ENCODE measurements around the gene NUDT3. TPM values are rescaled to one million over a fixed set of nuclear protein-coding genes. Genes with fewer than 3 reads are reported as not detected.

Gene NUDT3
- total RNA-seq, 2 donors from 2014 or later: 22.8 to 24.7 TPM

- Histone ChIP-seq H3K4me3 (ENCODE audit: low read length) (no peak overlapping the region), H3K9ac (ENCODE audit: extremely low read depth, low read length, poor library complexity, severe bottlenecking) (no peak overlapping the region), H3K36me3 (ENCODE audit: control insufficient read depth, insufficient read depth, low read length) (peaks cover 55% of the 10 kb centered on the region), H3K4me1 (ENCODE audit: control insufficient read depth, insufficient read depth, low read length) (peaks cover 14% of the 10 kb centered on the region), H3K27me3 (ENCODE audit: control insufficient read depth, insufficient read depth, low read length, poor library complexity, severe bottlenecking) (no peaks in the 10 kb centered on the region), H3K27ac (ENCODE audit: low read depth, low read length) (peak overlapping the region; percentile 68), H3K9me3 (ENCODE audit: control insufficient read depth, low read length) (no peaks in the 10 kb centered on the region)
- H3K27ac Mint-ChIP-seq: peak overlapping the region; percentile 72
- H3K9me3 Mint-ChIP-seq: no peaks in the 10 kb centered on the region
- no peak overlapping the region for H3K4me3 Mint-ChIP-seq
- H3K36me3 Mint-ChIP-seq (ENCODE audit: low read depth): peaks cover 58% of the 10 kb centered on the region
- 86% methylated on average over 19 of the region's 19 CpGs; no CpG with 5 or more reads in 1 of the 2 experiments for WGBS, 2 experiments (ENCODE audit: insufficient coverage in 1 of 2, insufficient read length in 1 of 2)
- TF ChIP-seq CTCF (conservative IDR thresholded peaks at IDR 0.05): peak; percentile 60
- peak; percentile 74 for DNase-seq
- H3K4me1 Mint-ChIP-seq: peaks cover 22% of the 10 kb centered on the region
- H3K27me3 Mint-ChIP-seq (ENCODE audit: insufficient read depth): peaks cover under 1% of the 10 kb centered on the region
Measured at GRCh38 chr6:34243901-34244884, 148.3 kb downstream of the NUDT3 start.

DNA sequence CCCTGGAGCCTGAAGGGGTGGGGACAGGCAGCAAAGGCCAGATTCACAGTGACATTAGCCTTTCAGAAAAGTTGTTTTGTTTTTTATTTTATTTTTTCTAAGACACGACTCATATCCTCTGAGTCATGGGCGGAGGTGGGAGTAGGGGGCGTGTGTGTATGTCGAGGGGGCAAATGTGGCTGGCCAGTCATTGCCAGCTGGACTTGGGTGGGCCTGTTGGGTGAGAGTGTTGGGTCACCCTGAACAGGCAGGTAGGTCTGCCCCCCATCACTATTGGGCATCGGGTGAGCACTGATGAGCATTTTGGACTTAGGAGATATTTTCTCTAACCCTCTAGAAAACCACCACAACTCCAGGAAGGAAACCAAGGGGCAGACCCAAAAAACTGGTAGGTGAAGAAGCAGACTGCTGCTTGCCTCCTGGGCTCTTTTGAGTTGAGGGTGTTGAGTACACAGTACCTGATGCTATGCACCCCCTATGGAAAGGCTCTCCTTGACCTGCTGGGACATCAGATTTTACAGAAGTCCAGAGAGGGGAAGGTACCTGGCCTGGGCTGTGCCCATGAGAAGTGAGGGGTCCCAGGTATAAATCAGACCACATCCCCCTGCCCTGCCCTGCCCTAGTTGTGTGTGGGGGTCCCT is 149.2 kb downstream of the NUDT3 start:
- DNase-seq: no peak
- H3K9me3 ChIP-seq (ENCODE audit: control insufficient read depth, low read length): no peaks in the 10 kb centered on the region
- no peak overlapping the region for H3K27ac ChIP-seq (ENCODE audit: low read depth, low read length)
- 88 to 91% methylated on average over 3 to 5 of the region's 5 CpGs for WGBS, 2 experiments (ENCODE audit: insufficient coverage in 1 of 2, insufficient read length in 1 of 2)
- Mint-ChIP-seq H3K9me3 (no peaks in the 10 kb centered on the region), H3K36me3 (ENCODE audit: low read depth) (peaks cover 66% of the 10 kb centered on the region), H3K27ac (peak overlapping the region; percentile 72), H3K4me1 (peaks cover 26% of the 10 kb centered on the region), H3K27me3 (ENCODE audit: insufficient read depth) (no peaks in the 10 kb centered on the region), H3K4me3 (no peak overlapping the region)
- H3K36me3 ChIP-seq (ENCODE audit: control insufficient read depth, insufficient read depth, low read length): peaks cover 60% of the 10 kb centered on the region
- H3K27me3 ChIP-seq (ENCODE audit: control insufficient read depth, insufficient read depth, low read length, poor library complexity, severe bottlenecking): no peaks in the 10 kb centered on the region
- H3K4me1 ChIP-seq (ENCODE audit: control insufficient read depth, insufficient read depth, low read length): peaks cover 14% of the 10 kb centered on the region
- TF ChIP-seq CTCF (conservative IDR thresholded peaks at IDR 0.05): no peak
- no peak overlapping the region for H3K9ac ChIP-seq (ENCODE audit: extremely low read depth, low read length, poor library complexity, severe bottlenecking)
- H3K4me3 ChIP-seq (ENCODE audit: low read length): no peak overlapping the region

DNA sequence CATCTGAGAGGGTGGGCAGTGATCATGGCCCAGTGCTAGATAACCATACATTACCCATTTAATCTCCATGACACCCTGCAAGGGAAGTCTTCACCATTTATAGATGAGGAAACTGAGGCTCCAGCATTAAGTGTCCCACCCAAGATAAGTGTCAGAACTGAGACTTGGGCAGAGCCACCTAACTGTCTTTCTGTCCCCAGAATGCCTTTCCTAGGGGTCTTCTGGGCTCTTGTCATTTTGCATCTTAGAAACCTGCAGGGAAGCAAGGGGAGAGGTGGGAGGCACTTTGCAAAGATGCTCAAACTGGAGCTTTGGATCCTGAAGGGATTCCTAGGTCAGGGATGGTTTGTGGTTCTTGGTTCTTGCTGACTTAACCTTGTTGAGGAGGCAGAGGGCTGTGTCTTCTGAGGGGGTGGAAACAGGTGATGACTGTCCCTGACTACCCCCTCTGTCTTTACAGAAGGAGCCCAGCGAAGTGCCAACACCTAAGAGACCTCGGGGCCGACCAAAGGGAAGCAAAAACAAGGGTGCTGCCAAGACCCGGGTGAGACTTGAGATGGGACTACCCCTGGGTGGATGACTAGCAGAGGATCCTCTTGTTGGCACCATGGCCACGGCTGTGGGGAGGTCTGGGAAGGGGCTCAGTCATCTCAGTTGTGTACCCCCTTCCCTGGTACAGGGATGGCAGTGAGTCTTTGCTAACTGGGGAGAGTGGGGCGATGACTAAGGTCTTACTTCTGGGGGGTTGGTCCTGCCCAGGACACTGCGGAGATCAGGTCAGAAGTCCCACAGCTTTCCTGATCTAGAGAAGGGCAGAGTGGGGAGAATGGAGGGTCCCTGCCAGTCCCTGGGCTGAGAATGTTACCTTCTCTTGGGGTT is 150.0 kb downstream of the NUDT3 start:
- Histone ChIP-seq H3K27me3 (ENCODE audit: control insufficient read depth, insufficient read depth, low read length, poor library complexity, severe bottlenecking) (no peaks in the 10 kb centered on the region), H3K36me3 (ENCODE audit: control insufficient read depth, insufficient read depth, low read length) (peaks cover 60% of the 10 kb centered on the region), H3K27ac (ENCODE audit: low read depth, low read length) (no peak overlapping the region), H3K9ac (ENCODE audit: extremely low read depth, low read length, poor library complexity, severe bottlenecking) (no peak overlapping the region), H3K4me3 (ENCODE audit: low read length) (no peak overlapping the region), H3K4me1 (ENCODE audit: control insufficient read depth, insufficient read depth, low read length) (peaks cover 14% of the 10 kb centered on the region), H3K9me3 (ENCODE audit: control insufficient read depth, low read length) (no peaks in the 10 kb centered on the region)
- TF ChIP-seq CTCF (conservative IDR thresholded peaks at IDR 0.05): no peak
- H3K4me3 Mint-ChIP-seq: no peak overlapping the region
- 91 to 98% methylated on average over 5 to 7 of the region's 7 CpGs for whole genome bisulfite sequencing, 2 experiments (ENCODE audit: insufficient coverage in 1 of 2, insufficient read length in 1 of 2)
- no peak for DNase-seq
- H3K36me3 Mint-ChIP-seq (ENCODE audit: low read depth): peaks cover 66% of the 10 kb centered on the region
- peaks cover 26% of the 10 kb centered on the region for H3K4me1 Mint-ChIP-seq
- peak overlapping the region; percentile 55 for H3K27ac Mint-ChIP-seq
- H3K9me3 Mint-ChIP-seq: no peaks in the 10 kb centered on the region
- no peaks in the 10 kb centered on the region for H3K27me3 Mint-ChIP-seq (ENCODE audit: insufficient read depth)
